Spleen (tissue), 7 donors: ENCODE results near the gene LAMP1.

Experiments used
- CTCF ChIP-seq, 11 experiments: fragments of 200-600 bp in 7 of 11; fragments of 450-650 bp in 4 of 11; sonication (generic) in 4 of 11; IDR thresholded peaks in 8 of 11; conservative IDR thresholded peaks in 3 of 11; 1 replicate in 7 of 11; 2 replicates in 4 of 11; pipeline versions ENCODE4 v1.4.0 to v1.8.0; 2016 to 2021; ENCODE audit warnings: antibody characterized with exemption in 11 of 11, inconsistent platforms in 4 of 11, mild to moderate bottlenecking in 1 of 11
- POLR2A ChIP-seq, 3 donors: fragments of 450-650 bp; IDR thresholded peaks; one replicate each; pipeline ENCODE4 v1.5.1; 2017; ENCODE audit warnings: antibody characterized with exemption in 3 of 3, mild to moderate bottlenecking in 1 of 3
- donor health status: DM: no; HTN: no; CAD: no; lungs with moderate emphysema.
- donor health status: DM: no; HTN: no; CAD: no.
- donor health status: DM: no; HTN: no; CAD: no.

GRCh38 chr13:113283904-113284303 is 13.1 kb upstream of the LAMP1 start:
- no peak for TF ChIP-seq POLR2A (IDR thresholded peaks at IDR 0.05)
- TF ChIP-seq CTCF (IDR thresholded peaks at IDR 0.05 in 8 of 11, conservative IDR thresholded peaks at IDR 0.05 in 3 of 11), result no peak
